K562 (cell line): Measurements from ENCODE around the gene EEF2K. TPM values are rescaled to one million over a fixed set of nuclear protein-coding genes. Genes with fewer than 3 reads are reported as not detected.

Experiments
- ETV1 ChIP-seq: fragments of 450-650 bp; conservative IDR thresholded peaks from 2 replicates; pipeline ENCODE4 v1.6.1; 2016; ENCODE audit warnings: missing genetic modification characterization, control low read depth, low read depth, missing compliant biosample characterization
- FUS ChIP-seq: fragments of 200-400 bp; formaldehyde crosslinking; optimal IDR thresholded peaks from 2 replicates; pipeline ENCODE3; 2017; ENCODE audit warnings: low read depth, low read length
- MEF2A ChIP-seq: IDR thresholded peaks from 2 replicates; pipeline ENCODE4 v1.6.1; 2011; ENCODE audit warnings: low read depth, mild to moderate bottlenecking, low read length, moderate library complexity; ENCODE audit not compliant: control insufficient read depth
- NFE2L1 ChIP-seq: fragments of 450-650 bp; IDR thresholded peaks from 2 replicates; pipeline ENCODE4 v1.6.1; 2016; ENCODE audit warnings: missing genetic modification characterization, low read depth, mild to moderate bottlenecking, missing compliant biosample characterization, moderate library complexity, borderline replicate concordance
- PTRF ChIP-seq: fragments of 450-650 bp; IDR thresholded peaks from 2 replicates; pipeline ENCODE4 v1.6.1; 2016; ENCODE audit warnings: mild to moderate bottlenecking, missing genetic modification characterization, missing compliant biosample characterization
- PTTG1 ChIP-seq: fragments of 450-650 bp; IDR thresholded peaks from 2 replicates; pipeline ENCODE4 v1.6.1; 2016; ENCODE audit warnings: low read depth, mild to moderate bottlenecking, missing genetic modification characterization, missing compliant biosample characterization
- RB1 ChIP-seq: fragments of 450-650 bp; IDR thresholded peaks from 2 replicates; pipeline ENCODE4 v1.6.1; 2017; ENCODE audit warnings: low read depth, mild to moderate bottlenecking
- SMARCE1 ChIP-seq: fragments of 450-650 bp; IDR thresholded peaks from 2 replicates; pipeline ENCODE4 v1.7.1; 2016; ENCODE audit warnings: mild to moderate bottlenecking
- TEAD4 ChIP-seq, 2 experiments: sonication (generic) in 1 of 2; formaldehyde crosslinking in 1 of 2; IDR thresholded peaks; 2 replicates each; pipeline versions ENCODE4 v1.6.1 to v1.8.0; 2012 to 2022; ENCODE audit warnings: borderline replicate concordance in 1 of 2, inconsistent platforms in 1 of 2, low read length in 1 of 2, mild to moderate bottlenecking in 1 of 2, missing genetic modification reagents in 1 of 2
- TGIF2 ChIP-seq: sonication (generic); formaldehyde crosslinking; IDR thresholded peaks from 2 replicates; pipeline ENCODE4 v1.8.1; 2022; ENCODE audit warnings: mild to moderate bottlenecking, missing genetic modification reagents, moderate library complexity
- ZNF134 ChIP-seq: fragments of 250-450 bp; sonication (Bioruptor Pico); conservative IDR thresholded peaks from 2 replicates; pipeline ENCODE4 v1.4.0; 2020
- ZNF436 ChIP-seq: fragments of 250-450, 450-650 bp; sonication (Bioruptor Pico); formaldehyde crosslinking; IDR thresholded peaks from 2 replicates; pipeline ENCODE4 v1.7.0; 2020; ENCODE audit warnings: mild to moderate bottlenecking
- ZNF551 ChIP-seq: fragments of 250-450 bp; sonication (Bioruptor Pico); IDR thresholded peaks from 2 replicates; pipeline ENCODE4 v1.5.0; 2021; ENCODE audit warnings: mild to moderate bottlenecking, moderate library complexity
- polyA plus RNA-seq, 8 experiments: library from polyadenylated mRNA; depleted of rRNA in 4 of 8; stranded (reverse) in 5 of 8; unstranded in 3 of 8; fragments of >200 nt; fragmentation: Nextera tagmentation in 2 of 8; fragmentation: Illumina TruSeq in 1 of 8; extraction: Ambion mirVana in 2 of 8; extraction: Trizol in 1 of 8; gene quantifications; 2 replicates each; pipeline versions ENCODE4 v1.2.1 to v1.2.3, GENCODE V29; 2011 to 2014; ENCODE audit warnings: inconsistent platforms in 1 of 8, missing spikeins in 1 of 8
- total RNA-seq, 7 experiments: library from RNA; depleted of rRNA in 6 of 7; stranded (reverse); fragments of >200 nt in 6 of 7; fragmentation: Illumina TruSeq in 2 of 7; extraction: Trizol in 2 of 7; gene quantifications; 2 replicates each; pipeline versions ENCODE4 v1.2.1 to v1.2.3, GENCODE V29; 2011 to 2021; ENCODE audit warnings: low replicate concordance in 1 of 7
- TF ChIP-seq, protein P1 (sequence below), 2 experiments: fragments of 450-650 bp in 1 of 2; sonication (generic) in 1 of 2; formaldehyde crosslinking; conservative IDR thresholded peaks; 2 replicates each; pipeline versions ENCODE4 v1.4.0 to v1.8.1; 2020 to 2022; ENCODE audit warnings: mild to moderate bottlenecking in 1 of 2, missing genetic modification reagents in 1 of 2
- TF ChIP-seq, protein P2 (sequence below): fragments of 450-650 bp; formaldehyde crosslinking; IDR thresholded peaks from 2 replicates; pipeline ENCODE4 v1.4.0; 2020; ENCODE audit warnings: mild to moderate bottlenecking, mixed read lengths
- TF ChIP-seq, protein P3 (sequence below): fragments of 250-450 bp; sonication (Bioruptor Pico); IDR thresholded peaks from 2 replicates; pipeline ENCODE4 v1.4.0; 2020; ENCODE audit warnings: borderline replicate concordance
- TF ChIP-seq, protein P4 (sequence below): fragments of 250-450 bp; sonication (Bioruptor Pico); IDR thresholded peaks from 2 replicates; pipeline ENCODE4 v1.5.0; 2022; ENCODE audit warnings: mild to moderate bottlenecking
- TF ChIP-seq, protein P5 (sequence below): fragments of 450-650 bp; formaldehyde crosslinking; IDR thresholded peaks from 2 replicates; pipeline ENCODE4 v1.4.0; 2020; ENCODE audit warnings: mild to moderate bottlenecking, moderate library complexity

EEF2K gene
- total and polyA plus RNA-seq, 9 of the 15 experiments (the other 6 are each of a cell fraction or from before 2014, with no cell fraction given) = 3.0 to 35.2 (median 12.2) TPM

DNA sequence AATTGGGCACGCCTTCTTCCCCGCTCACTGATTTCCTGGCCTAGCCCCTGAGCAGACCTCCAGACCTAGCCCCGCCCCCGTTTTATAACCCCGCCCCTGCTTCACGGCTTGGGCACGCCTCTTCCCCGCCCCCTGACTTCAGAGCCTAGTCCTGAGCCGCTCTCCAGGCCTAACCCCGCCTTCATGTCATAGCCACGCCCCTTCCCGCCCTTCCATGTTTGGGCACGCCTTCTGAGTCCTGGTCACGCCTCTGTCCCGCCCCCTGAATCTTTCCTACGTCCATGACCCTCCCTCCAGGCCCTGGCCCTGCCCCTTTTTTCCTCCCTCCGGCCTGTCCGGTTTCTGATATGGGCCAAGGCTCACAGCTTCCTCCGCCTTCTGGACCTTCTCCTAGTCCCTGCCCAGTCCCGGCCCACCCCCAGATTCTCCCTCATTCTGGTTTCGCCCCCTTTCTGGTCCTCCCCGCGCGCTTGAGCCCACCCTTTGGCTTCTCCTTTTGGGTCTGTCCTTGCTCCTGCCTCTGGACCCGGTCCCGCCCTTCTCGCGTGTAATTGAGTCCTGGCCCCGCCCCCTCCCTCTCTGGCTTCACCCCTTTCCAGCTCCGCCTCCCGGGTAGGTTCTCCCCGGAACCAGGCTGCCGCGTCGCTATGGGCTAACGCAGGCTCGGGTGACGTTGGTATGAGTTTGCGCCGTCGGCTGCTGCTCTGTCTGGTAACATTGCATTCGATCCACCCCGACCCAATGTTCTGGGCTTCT, 15.1 kb upstream of the EEF2K start (continued):
- TF ChIP-seq NFE2L1 (tag) (no peak), MEF2A (no peak), ETV1 (tag) (no peak), FUS (no peak), ZNF551 (CRISPR knock-in tag) (no peak), RB1 (no peak), ZNF134 (CRISPR knock-in tag) (peak; percentile 96), PTRF (tag) (no peak), SMARCE1 (no peak; the same call in 1 of the 2 replicates), TEAD4 (IDR thresholded peaks at IDR 0.05; ENCODE audit: low read length) (no peak), TEAD4 (CRISPR knock-in tag; IDR thresholded peaks at IDR 0.05; ENCODE audit: borderline replicate concordance) (no peak), ZNF436 (no peak), PTTG1 (no peak), TGIF2 (CRISPR knock-in tag) (no peak)
- TF ChIP-seq, protein P1, sequence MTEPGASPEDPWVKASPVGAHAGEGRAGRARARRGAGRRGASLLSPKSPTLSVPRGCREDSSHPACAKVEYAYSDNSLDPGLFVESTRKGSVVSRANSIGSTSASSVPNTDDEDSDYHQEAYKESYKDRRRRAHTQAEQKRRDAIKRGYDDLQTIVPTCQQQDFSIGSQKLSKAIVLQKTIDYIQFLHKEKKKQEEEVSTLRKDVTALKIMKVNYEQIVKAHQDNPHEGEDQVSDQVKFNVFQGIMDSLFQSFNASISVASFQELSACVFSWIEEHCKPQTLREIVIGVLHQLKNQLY (CRISPR knock-in tag; conservative IDR thresholded peaks at IDR 0.05) = no peak
- TF ChIP-seq, protein P2, sequence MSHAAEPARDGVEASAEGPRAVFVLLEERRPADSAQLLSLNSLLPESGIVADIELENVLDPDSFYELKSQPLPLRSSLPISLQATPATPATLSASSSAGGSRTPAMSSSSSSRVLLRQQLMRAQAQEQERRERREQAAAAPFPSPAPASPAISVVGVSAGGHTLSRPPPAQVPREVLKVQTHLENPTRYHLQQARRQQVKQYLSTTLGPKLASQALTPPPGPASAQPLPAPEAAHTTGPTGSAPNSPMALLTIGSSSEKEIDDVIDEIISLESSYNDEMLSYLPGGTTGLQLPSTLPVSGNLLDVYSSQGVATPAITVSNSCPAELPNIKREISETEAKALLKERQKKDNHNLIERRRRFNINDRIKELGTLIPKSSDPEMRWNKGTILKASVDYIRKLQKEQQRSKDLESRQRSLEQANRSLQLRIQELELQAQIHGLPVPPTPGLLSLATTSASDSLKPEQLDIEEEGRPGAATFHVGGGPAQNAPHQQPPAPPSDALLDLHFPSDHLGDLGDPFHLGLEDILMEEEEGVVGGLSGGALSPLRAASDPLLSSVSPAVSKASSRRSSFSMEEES (CRISPR knock-in tag) = no peak
- TF ChIP-seq, protein P3, sequence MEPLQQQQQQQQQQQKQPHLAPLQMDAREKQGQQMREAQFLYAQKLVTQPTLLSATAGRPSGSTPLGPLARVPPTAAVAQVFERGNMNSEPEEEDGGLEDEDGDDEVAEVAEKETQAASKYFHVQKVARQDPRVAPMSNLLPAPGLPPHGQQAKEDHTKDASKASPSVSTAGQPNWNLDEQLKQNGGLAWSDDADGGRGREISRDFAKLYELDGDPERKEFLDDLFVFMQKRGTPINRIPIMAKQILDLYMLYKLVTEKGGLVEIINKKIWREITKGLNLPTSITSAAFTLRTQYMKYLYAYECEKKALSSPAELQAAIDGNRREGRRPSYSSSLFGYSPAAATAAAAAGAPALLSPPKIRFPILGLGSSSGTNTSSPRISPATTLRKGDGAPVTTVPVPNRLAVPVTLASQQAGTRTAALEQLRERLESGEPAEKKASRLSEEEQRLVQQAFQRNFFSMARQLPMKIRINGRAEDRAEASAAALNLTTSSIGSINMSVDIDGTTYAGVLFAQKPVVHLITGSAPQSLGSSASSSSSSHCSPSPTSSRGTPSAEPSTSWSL (CRISPR knock-in tag) = no peak
- TF ChIP-seq, protein P4, sequence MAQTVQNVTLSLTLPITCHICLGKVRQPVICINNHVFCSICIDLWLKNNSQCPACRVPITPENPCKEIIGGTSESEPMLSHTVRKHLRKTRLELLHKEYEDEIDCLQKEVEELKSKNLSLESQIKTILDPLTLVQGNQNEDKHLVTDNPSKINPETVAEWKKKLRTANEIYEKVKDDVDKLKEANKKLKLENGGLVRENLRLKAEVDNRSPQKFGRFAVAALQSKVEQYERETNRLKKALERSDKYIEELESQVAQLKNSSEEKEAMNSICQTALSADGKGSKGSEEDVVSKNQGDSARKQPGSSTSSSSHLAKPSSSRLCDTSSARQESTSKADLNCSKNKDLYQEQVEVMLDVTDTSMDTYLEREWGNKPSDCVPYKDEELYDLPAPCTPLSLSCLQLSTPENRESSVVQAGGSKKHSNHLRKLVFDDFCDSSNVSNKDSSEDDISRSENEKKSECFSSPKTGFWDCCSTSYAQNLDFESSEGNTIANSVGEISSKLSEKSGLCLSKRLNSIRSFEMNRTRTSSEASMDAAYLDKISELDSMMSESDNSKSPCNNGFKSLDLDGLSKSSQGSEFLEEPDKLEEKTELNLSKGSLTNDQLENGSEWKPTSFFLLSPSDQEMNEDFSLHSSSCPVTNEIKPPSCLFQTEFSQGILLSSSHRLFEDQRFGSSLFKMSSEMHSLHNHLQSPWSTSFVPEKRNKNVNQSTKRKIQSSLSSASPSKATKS (CRISPR knock-in tag) = no peak
- TF ChIP-seq, protein P5, sequence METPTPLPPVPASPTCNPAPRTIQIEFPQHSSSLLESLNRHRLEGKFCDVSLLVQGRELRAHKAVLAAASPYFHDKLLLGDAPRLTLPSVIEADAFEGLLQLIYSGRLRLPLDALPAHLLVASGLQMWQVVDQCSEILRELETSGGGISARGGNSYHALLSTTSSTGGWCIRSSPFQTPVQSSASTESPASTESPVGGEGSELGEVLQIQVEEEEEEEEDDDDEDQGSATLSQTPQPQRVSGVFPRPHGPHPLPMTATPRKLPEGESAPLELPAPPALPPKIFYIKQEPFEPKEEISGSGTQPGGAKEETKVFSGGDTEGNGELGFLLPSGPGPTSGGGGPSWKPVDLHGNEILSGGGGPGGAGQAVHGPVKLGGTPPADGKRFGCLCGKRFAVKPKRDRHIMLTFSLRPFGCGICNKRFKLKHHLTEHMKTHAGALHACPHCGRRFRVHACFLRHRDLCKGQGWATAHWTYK (CRISPR knock-in tag) = no peak
